Gastroesophageal sphincter (tissue), 3 donors: ENCODE data around the gene PXDC1.

Source experiments
- POLR2AphosphoS5 ChIP-seq: sonication (generic); formaldehyde crosslinking; IDR thresholded peaks from one replicate; pipeline ENCODE4 v1.6.1; 2017; ENCODE audit warnings: antibody characterized with exemption
- TF ChIP-seq, protein P1 (sequence below), 4 experiments: fragments of 200-600 bp in 2 of 4; fragments of 450-650 bp in 2 of 4; sonication (generic) in 1 of 4; IDR thresholded peaks; one replicate each; pipeline ENCODE4 v1.5.1; 2017 to 2019; ENCODE audit warnings: antibody characterized with exemption in 4 of 4, mild to moderate bottlenecking in 2 of 4, moderate library complexity in 2 of 4

DNA sequence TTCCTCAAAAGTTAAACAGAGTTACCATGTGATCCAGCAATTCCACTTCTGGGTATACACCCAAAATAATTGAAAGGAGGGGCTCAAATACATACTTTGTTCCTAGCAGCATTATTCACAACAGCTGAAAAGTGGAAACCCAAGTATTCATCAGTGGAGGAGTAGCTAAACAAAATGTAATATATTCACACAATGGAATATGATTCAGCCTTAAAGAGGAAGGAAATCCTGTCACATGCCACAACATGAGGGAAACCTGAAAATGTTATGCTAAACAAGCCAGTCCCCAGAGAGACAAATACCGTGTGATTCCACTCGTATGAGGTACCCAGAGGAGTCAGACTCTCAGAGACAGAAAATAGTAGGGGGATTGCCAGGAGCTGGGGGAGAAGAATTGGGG, 44.5 kb downstream of the PXDC1 start:
- TF ChIP-seq, protein P1, sequence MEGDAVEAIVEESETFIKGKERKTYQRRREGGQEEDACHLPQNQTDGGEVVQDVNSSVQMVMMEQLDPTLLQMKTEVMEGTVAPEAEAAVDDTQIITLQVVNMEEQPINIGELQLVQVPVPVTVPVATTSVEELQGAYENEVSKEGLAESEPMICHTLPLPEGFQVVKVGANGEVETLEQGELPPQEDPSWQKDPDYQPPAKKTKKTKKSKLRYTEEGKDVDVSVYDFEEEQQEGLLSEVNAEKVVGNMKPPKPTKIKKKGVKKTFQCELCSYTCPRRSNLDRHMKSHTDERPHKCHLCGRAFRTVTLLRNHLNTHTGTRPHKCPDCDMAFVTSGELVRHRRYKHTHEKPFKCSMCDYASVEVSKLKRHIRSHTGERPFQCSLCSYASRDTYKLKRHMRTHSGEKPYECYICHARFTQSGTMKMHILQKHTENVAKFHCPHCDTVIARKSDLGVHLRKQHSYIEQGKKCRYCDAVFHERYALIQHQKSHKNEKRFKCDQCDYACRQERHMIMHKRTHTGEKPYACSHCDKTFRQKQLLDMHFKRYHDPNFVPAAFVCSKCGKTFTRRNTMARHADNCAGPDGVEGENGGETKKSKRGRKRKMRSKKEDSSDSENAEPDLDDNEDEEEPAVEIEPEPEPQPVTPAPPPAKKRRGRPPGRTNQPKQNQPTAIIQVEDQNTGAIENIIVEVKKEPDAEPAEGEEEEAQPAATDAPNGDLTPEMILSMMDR (IDR thresholded peaks at IDR 0.05) = no peak
- TF ChIP-seq POLR2AphosphoS5 = no peak
